ENCODE measurements around the gene MIER1. TPM values are rescaled to one million over a fixed set of nuclear protein-coding genes. Genes with fewer than 3 reads are reported as not detected.

The MIER1 gene
- total and polyA plus RNA-seq, 5 experiments from 2014 or later: 30.1 to 68.5 (median 37.3) TPM

Other genes starting within 250 kb of the MIER1 start
- gene DYNLT5, start 172.5 kb upstream of the MIER1 start, total RNA-seq: not detected
- gene DYNLT5, start 172.5 kb upstream of the MIER1 start, polyA plus RNA-seq: not detected
- not detected for gene INSL5, start 123.7 kb upstream of the MIER1 start, total RNA-seq
- gene INSL5, start 123.7 kb upstream of the MIER1 start, polyA plus RNA-seq: not detected
- gene DNAI4, start 134 bp upstream of the MIER1 start, total RNA-seq: 10 to 100 TPM in 1 of 2 experiments, 1 to 10 TPM in 1; 9.1 to 10.0 TPM
- under 1 TPM; 0.69 to 0.98 (median 0.86) TPM for gene DNAI4, start 134 bp upstream of the MIER1 start, polyA plus RNA-seq
- gene SLC35D1, start 129.2 kb downstream of the MIER1 start, total RNA-seq: 10 to 100 TPM; 22.2 to 22.8 TPM
- gene SLC35D1, start 129.2 kb downstream of the MIER1 start, polyA plus RNA-seq: 1 to 10 TPM; 4.6 to 6.2 (median 5.7) TPM
- not detected for gene C1orf141, start 210.0 kb downstream of the MIER1 start, total RNA-seq
- not detected for gene C1orf141, start 210.0 kb downstream of the MIER1 start, polyA plus RNA-seq
- gene IL23R, start 241.5 kb downstream of the MIER1 start, total RNA-seq: not detected
- not detected for gene IL23R, start 241.5 kb downstream of the MIER1 start, polyA plus RNA-seq

All from naive thymus-derived CD8-positive, alpha-beta T cell (primary cell).